ENCODE results near the gene HEYL. TPM values are rescaled to one million over a fixed set of nuclear protein-coding genes. Genes with fewer than 3 reads are reported as not detected.

HEYL gene
- total and polyA plus RNA-seq, 2 experiments from 2014 or later: not detected

DNA sequence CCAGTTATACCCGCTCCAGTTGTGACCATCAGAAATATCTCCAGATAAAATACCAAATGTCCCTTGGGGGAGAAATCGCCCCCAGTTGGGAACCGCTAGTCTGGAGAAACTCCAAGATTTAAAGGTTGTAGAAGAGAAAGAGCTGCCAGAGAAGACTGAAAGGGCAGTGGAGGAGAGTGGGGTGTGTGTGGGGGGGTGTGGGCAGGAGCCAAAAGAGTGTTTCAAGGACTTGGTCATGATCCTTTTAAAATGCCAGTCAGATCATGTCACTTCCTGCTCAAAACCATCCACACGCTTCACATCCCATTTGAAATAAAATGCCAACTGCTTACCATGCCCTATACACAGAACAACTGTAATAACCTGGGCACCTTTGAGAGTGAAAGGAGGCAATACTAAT, 3.4 kb upstream of the HEYL start:
- no peaks in the 10 kb centered on the region for H3F3A ChIP-seq (ENCODE audit: insufficient read depth)
- no peaks in the 10 kb centered on the region for H3K9me3 ChIP-seq (ENCODE audit: low read depth)
- H3K79me2 ChIP-seq (ENCODE audit: insufficient read depth): no peaks in the 10 kb centered on the region
- no peak overlapping the region for H3K4me3 ChIP-seq
- in situ Hi-C loops (cut with MboI): no loop called here
- H3K4me2 ChIP-seq (ENCODE audit: unreplicated experiment): no peak overlapping the region
- H3K9me2 ChIP-seq (ENCODE audit: insufficient read depth): no peaks in the 10 kb centered on the region
- H3K27me3 ChIP-seq (replicated peaks; ENCODE audit: insufficient read depth): no peaks in the 10 kb centered on the region
- no peak overlapping the region for H3K9ac ChIP-seq
- H3K4me1 ChIP-seq (ENCODE audit: insufficient read depth): peaks cover 20% of the 10 kb centered on the region
- H2AFZ ChIP-seq: no peak overlapping the region
- H3K27ac ChIP-seq: no peak overlapping the region
- WGBS, 2 experiments (ENCODE audit: low coverage in 1 of 2, low lambda C conversion rate in 2 of 2, missing lambda C conversion rate in 2 of 2): 62 to 63% methylated on average over 4 of the region's 4 CpGs
- no peaks in the 10 kb centered on the region for H4K20me1 ChIP-seq (ENCODE audit: insufficient read depth)
- H3K36me3 ChIP-seq (ENCODE audit: low read depth): no peaks in the 10 kb centered on the region
- DNase-seq: peak; percentile 65
- TF ChIP-seq EZH2 (IDR thresholded peaks at IDR 0.05; ENCODE audit: insufficient read depth, poor library complexity, severe bottlenecking): no peak
- TF ChIP-seq EZH2phosphoT487 (IDR thresholded peaks at IDR 0.05; ENCODE audit: insufficient read depth, low read depth): no peak

DNA sequence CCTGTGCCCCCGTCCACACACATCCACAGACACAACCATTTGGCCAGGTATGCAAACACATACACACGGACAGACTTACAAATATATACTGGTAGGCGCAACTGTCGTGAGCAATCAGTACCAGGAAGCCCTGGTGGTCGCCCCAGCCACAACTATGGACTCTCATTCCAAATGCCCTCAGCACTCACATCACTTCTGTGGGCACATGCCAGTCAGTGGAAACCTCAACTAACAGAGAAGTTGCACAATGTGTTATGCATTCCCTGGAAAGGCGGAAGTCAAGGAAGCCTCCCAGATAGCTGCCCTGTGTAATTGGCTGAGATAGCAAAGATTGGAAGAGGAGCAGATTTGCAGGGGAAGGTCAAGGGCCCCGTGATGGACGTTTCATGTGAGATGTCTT, 1.4 kb upstream of the HEYL start:
- H3K9me2 ChIP-seq (ENCODE audit: insufficient read depth): no peaks in the 10 kb centered on the region
- no peaks in the 10 kb centered on the region; the same call in 1 of the 2 replicates for H3K27me3 ChIP-seq (replicated peaks; ENCODE audit: insufficient read depth)
- WGBS, 2 experiments (ENCODE audit: low coverage in 1 of 2, low lambda C conversion rate in 2 of 2, missing lambda C conversion rate in 2 of 2): 85 to 90% methylated on average over 8 of the region's 8 CpGs
- H3K27ac ChIP-seq: no peak overlapping the region
- no peaks in the 10 kb centered on the region for H4K20me1 ChIP-seq (ENCODE audit: insufficient read depth)
- no peaks in the 10 kb centered on the region for H3F3A ChIP-seq (ENCODE audit: insufficient read depth)
- no peaks in the 10 kb centered on the region for H3K9me3 ChIP-seq (ENCODE audit: low read depth)
- no peak for DNase-seq
- H3K9ac ChIP-seq: no peak overlapping the region
- H3K4me3 ChIP-seq: no peak overlapping the region
- H3K4me1 ChIP-seq (ENCODE audit: insufficient read depth): peaks cover 11% of the 10 kb centered on the region
- no peaks in the 10 kb centered on the region for H3K79me2 ChIP-seq (ENCODE audit: insufficient read depth)
- TF ChIP-seq EZH2phosphoT487 (IDR thresholded peaks at IDR 0.05; ENCODE audit: insufficient read depth, low read depth): no peak
- no peak for TF ChIP-seq EZH2 (IDR thresholded peaks at IDR 0.05; ENCODE audit: insufficient read depth, poor library complexity, severe bottlenecking)
- no peak overlapping the region for H3K4me2 ChIP-seq (ENCODE audit: unreplicated experiment)
- H2AFZ ChIP-seq: no peak overlapping the region
- in situ Hi-C loops (cut with MboI): no loop called here
- no peaks in the 10 kb centered on the region for H3K36me3 ChIP-seq (ENCODE audit: low read depth)

DNA sequence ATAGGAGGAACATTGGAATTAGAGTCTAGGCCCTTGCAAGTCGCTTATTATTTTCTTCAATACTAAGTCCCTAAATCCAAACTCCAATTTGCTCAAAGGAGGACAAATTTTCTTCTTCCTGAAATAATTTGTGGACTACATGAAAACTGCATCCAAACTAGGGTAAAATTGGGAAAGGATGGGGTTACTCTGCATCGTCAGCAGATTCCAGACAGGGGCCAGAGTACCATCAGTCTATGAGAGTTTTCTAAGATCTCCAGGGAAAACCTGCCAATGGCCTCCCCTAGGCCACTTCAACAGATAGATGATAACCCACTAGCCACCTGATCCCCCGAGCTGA, 508 bp downstream of the HEYL start:
- H3K36me3 ChIP-seq (ENCODE audit: low read depth): no peaks in the 10 kb centered on the region
- H3K9me3 ChIP-seq (ENCODE audit: low read depth): no peaks in the 10 kb centered on the region
- no peaks in the 10 kb centered on the region for H3K79me2 ChIP-seq (ENCODE audit: insufficient read depth)
- peaks cover 6% of the 10 kb centered on the region; the same call in 1 of the 2 replicates for H3K27me3 ChIP-seq (replicated peaks; ENCODE audit: insufficient read depth)
- H3K4me1 ChIP-seq (ENCODE audit: insufficient read depth): peaks cover 11% of the 10 kb centered on the region
- H3K4me2 ChIP-seq (ENCODE audit: unreplicated experiment): no peak overlapping the region
- no peaks in the 10 kb centered on the region for H3F3A ChIP-seq (ENCODE audit: insufficient read depth)
- TF ChIP-seq EZH2 (IDR thresholded peaks at IDR 0.05; ENCODE audit: insufficient read depth, poor library complexity, severe bottlenecking): no peak
- TF ChIP-seq EZH2phosphoT487 (IDR thresholded peaks at IDR 0.05; ENCODE audit: insufficient read depth, low read depth): no peak
- no peaks in the 10 kb centered on the region for H4K20me1 ChIP-seq (ENCODE audit: insufficient read depth)
- no peak overlapping the region for H3K9ac ChIP-seq
- H3K4me3 ChIP-seq: no peak overlapping the region
- H3K27ac ChIP-seq: no peak overlapping the region
- in situ Hi-C loops (cut with MboI): no loop called here
- DNase-seq: no peak
- no peaks in the 10 kb centered on the region for H3K9me2 ChIP-seq (ENCODE audit: insufficient read depth)
- H2AFZ ChIP-seq: no peak overlapping the region
- WGBS, 2 experiments (ENCODE audit: low coverage in 1 of 2, low lambda C conversion rate in 2 of 2, missing lambda C conversion rate in 2 of 2): 80 to 82% methylated on average over 3 of the region's 3 CpGs

DNA sequence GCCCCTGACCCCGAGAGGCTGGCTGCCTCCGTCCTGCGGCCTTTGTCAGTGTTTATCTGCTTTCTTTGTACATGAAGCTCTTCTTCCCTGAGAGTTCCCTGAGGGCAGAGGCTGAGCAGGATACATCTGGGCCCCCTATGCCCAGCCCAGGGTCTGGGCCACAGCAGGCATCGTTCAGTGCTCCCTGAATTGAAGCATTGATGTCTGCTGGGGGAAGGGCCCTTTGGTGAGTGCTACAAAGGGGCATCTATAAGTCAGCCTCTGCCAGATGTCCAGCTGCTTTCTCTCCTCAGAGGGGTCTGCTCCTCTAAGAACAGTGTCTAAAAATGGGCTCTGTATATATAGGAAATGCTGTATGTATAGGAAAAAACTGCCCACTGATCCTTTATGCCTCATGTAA, 2.1 kb downstream of the HEYL start:
- in situ Hi-C loops (cut with MboI): no loop called here
- H3K36me3 ChIP-seq (ENCODE audit: low read depth): no peaks in the 10 kb centered on the region
- H3K9ac ChIP-seq: no peak overlapping the region
- WGBS, 2 experiments (ENCODE audit: low coverage in 1 of 2, low lambda C conversion rate in 2 of 2, missing lambda C conversion rate in 2 of 2): 71 to 92% methylated on average over 3 to 4 of the region's 4 CpGs
- no peaks in the 10 kb centered on the region for H3K9me3 ChIP-seq (ENCODE audit: low read depth)
- no peak overlapping the region for H2AFZ ChIP-seq
- no peak for TF ChIP-seq EZH2phosphoT487 (IDR thresholded peaks at IDR 0.05; ENCODE audit: insufficient read depth, low read depth)
- TF ChIP-seq EZH2 (IDR thresholded peaks at IDR 0.05; ENCODE audit: insufficient read depth, poor library complexity, severe bottlenecking): no peak
- H3K4me2 ChIP-seq (ENCODE audit: unreplicated experiment): no peak overlapping the region
- no peak overlapping the region for H3K4me3 ChIP-seq
- no peaks in the 10 kb centered on the region for H3F3A ChIP-seq (ENCODE audit: insufficient read depth)
- DNase-seq: no peak
- H3K4me1 ChIP-seq (ENCODE audit: insufficient read depth): peaks cover 3% of the 10 kb centered on the region
- H3K79me2 ChIP-seq (ENCODE audit: insufficient read depth): no peaks in the 10 kb centered on the region
- peaks cover 6% of the 10 kb centered on the region; the same call in 1 of the 2 replicates for H3K27me3 ChIP-seq (replicated peaks; ENCODE audit: insufficient read depth)
- H4K20me1 ChIP-seq (ENCODE audit: insufficient read depth): no peaks in the 10 kb centered on the region
- no peaks in the 10 kb centered on the region for H3K9me2 ChIP-seq (ENCODE audit: insufficient read depth)
- H3K27ac ChIP-seq: no peak overlapping the region

DNA sequence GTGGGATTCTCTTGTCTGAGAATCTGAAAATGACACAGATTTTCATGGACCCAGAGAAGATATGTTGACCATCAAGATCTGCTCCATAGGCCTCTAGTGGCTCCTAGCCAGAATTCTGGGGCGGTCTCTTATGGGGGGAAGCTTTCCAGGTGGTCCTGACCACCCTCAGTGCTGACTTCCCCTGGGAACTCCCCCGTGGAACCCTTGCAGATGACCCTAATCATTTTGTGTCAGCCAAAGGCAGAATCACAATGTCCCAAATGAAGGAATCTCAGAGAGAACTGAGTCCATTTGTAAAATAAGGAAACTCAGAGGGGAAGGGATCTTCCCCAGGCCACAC, 3.6 kb downstream of the HEYL start:
- Histone ChIP-seq H3K79me2 (ENCODE audit: insufficient read depth) (no peaks in the 10 kb centered on the region), H3K36me3 (ENCODE audit: low read depth) (no peaks in the 10 kb centered on the region), H3K4me1 (ENCODE audit: insufficient read depth) (no peaks in the 10 kb centered on the region), H3K9me2 (ENCODE audit: insufficient read depth) (no peaks in the 10 kb centered on the region), H3F3A (ENCODE audit: insufficient read depth) (no peaks in the 10 kb centered on the region), H3K9ac (no peak overlapping the region), H3K27me3 (replicated peaks; ENCODE audit: insufficient read depth) (peaks cover 6% of the 10 kb centered on the region; the same call in 1 of the 2 replicates), H3K4me3 (no peak overlapping the region), H3K9me3 (ENCODE audit: low read depth) (no peaks in the 10 kb centered on the region), H4K20me1 (ENCODE audit: insufficient read depth) (no peaks in the 10 kb centered on the region), H3K27ac (no peak overlapping the region), H3K4me2 (ENCODE audit: unreplicated experiment) (no peak overlapping the region), H2AFZ (no peak overlapping the region)
- in situ Hi-C loops (cut with MboI): no loop called here
- TF ChIP-seq EZH2 (IDR thresholded peaks at IDR 0.05; ENCODE audit: insufficient read depth, poor library complexity, severe bottlenecking) (no peak), EZH2phosphoT487 (IDR thresholded peaks at IDR 0.05; ENCODE audit: insufficient read depth, low read depth) (no peak)
- WGBS, 2 experiments (ENCODE audit: low coverage in 1 of 2, low lambda C conversion rate in 2 of 2, missing lambda C conversion rate in 2 of 2): 16 to 18% methylated on average over 2 of the region's 2 CpGs
- no peak for DNase-seq
